Pancreas (tissue), 10 donors: ENCODE measurements around the gene ACVR2B. TPM values are rescaled to one million over a fixed set of nuclear protein-coding genes. Genes with fewer than 3 reads are reported as not detected.

Experiments used
- ATAC-seq, 4 donors: fragments of 200-7000 bp; cut with Tn5 transposase; one replicate each; pipeline versions ENCODE4 v1.8.0 to v1.9.1; 2020; ENCODE audit warnings: mild to moderate bottlenecking in 4 of 4, moderate library complexity in 4 of 4
- DNase-seq, 6 donors: peaks; one replicate each; pipeline ENCODE4 v3.0.0-alpha.2; 2020
- FAIRE-seq: peaks from 2 replicates; lab custom pipeline; 2012; peaks lifted over from hg19 to GRCh38; lab: Jason Lieb, UNC
- H3K27ac ChIP-seq, 4 donors: fragments of 200-600 bp; sonication (generic); 1 replicate in 3 of 4; 2 replicates in 1 of 4; pipeline versions ENCODE4 v1.5.0 to v1.8.0; 2020
- H3K27me3 ChIP-seq, 4 donors: fragments of 200-600 bp; one replicate each; pipeline ENCODE4 v1.8.0; 2021
- H3K36me3 ChIP-seq, 3 donors: fragments of 200-600 bp; sonication (generic) in 1 of 3; one replicate each; pipeline versions ENCODE4 v1.5.0 to v1.8.0; 2020 to 2021
- H3K4me1 ChIP-seq, 3 donors: fragments of 200-600 bp; one replicate each; pipeline ENCODE4 v1.8.0; 2021
- H3K4me3 ChIP-seq, 4 donors: fragments of 200-600 bp; sonication (generic) in 2 of 4; one replicate each; pipeline versions ENCODE4 v1.5.0 to v1.8.0; 2020 to 2021
- H3K9me3 ChIP-seq, 4 donors: fragments of 200-600 bp; one replicate each; pipeline ENCODE4 v1.8.0; 2021
- WGBS, 2 donors: extraction: QIAGEN DNeasy Blood & Tissue Kit; methylation state at CpG; one replicate each; pipeline ENCODE4 v1.1.7; 2013; 5-methylcytosine and 5-hydroxymethylcytosine counted together
- intact Hi-C, 3 donors: fragments of 100-400 bp; cut with DNase I; formaldehyde crosslinking; loops; one replicate each; pipeline versions ENCODE4 v1.11.1 to v1.14.2; 2022
- polyA plus RNA-seq, 2 donors: library from polyadenylated mRNA; stranded (reverse); fragments of 200-250 nt; gene quantifications; one replicate each; pipeline ENCODE4 v1.2.3, GENCODE V29; 2013
- total RNA-seq, 6 donors: library from RNA; stranded (reverse); fragmentation: NEBNext Ultra II Directional in 4 of 6; extraction: Animal tissue kit (Norgen Biotek cat#: 25700) in 4 of 6; gene quantifications; one replicate each; pipeline versions ENCODE4 v1.2.1 to v1.2.4, GENCODE V29; 2021 to 2023
- TF ChIP-seq, protein P1 (sequence below), 4 donors: fragments of 200-600 bp; sonication (generic) in 3 of 4; IDR thresholded peaks; one replicate each; pipeline versions ENCODE4 v1.5.0 to v1.8.0; 2021; ENCODE audit warnings: antibody characterized with exemption in 4 of 4
- donor health status: healthy with polysubstance abuse.
- donor health status: DM: no; HTN: no; CAD: no; lungs with moderate emphysema.
- donor health status: DM: no; HTN: no; CAD: no.
- donor health status: control.
- donor health status: control.
- donor health status: Bipolar disorder and iron deficiency.
- donor health status: DM: yes; HTN: yes; CAD: no.
- donor health status: DM: no; HTN: no; CAD: no.
- donor health status: DM: no; HTN: no; CAD: no.
- donor health status: DM: yes; HTN: yes; CAD: no.

The ACVR2B gene
- total and polyA plus RNA-seq, 8 donors, result 1.3 to 10.9 (median 5.1) TPM

DNA sequence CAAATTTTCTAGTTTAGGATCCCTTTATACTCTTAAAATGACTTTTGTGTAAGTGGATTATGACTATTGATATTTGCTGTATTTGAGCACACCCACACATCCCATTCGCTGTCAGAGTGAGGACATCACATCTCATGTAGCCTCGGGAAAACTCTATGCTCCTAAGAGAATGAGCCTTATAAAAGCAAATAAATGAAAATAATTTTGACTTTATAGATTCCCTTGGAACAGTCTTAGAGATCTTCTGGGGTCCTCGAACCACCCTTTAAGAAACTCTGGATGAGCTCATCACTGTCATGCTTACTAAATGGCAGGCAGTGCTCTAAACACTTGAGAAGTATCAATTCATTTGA, 26.4 kb downstream of the ACVR2B start:
- intact Hi-C loops, result loop anchor here in 1 of 3 donors (10.0 kb wide), 1 partner anchor 365 kb away; no protein-coding TSS in a partner anchor
- Histone ChIP-seq H3K36me3 (peaks cover 0 to 28% (median 15%) of the 10 kb centered on the region in 3 donors), H3K4me1 (no peaks in the 10 kb centered on the region), H3K27ac (no peak overlapping the region), H3K9me3 (no peaks in the 10 kb centered on the region), H3K27me3 (no peaks in the 10 kb centered on the region), H3K4me3 (no peak overlapping the region)
- WGBS, 2 donors, result 56 to 57% methylated on average over 3 of the region's 3 CpGs
- ATAC-seq (no peak), DNase-seq (no peak), FAIRE-seq (no peak)
- TF ChIP-seq, protein P1, sequence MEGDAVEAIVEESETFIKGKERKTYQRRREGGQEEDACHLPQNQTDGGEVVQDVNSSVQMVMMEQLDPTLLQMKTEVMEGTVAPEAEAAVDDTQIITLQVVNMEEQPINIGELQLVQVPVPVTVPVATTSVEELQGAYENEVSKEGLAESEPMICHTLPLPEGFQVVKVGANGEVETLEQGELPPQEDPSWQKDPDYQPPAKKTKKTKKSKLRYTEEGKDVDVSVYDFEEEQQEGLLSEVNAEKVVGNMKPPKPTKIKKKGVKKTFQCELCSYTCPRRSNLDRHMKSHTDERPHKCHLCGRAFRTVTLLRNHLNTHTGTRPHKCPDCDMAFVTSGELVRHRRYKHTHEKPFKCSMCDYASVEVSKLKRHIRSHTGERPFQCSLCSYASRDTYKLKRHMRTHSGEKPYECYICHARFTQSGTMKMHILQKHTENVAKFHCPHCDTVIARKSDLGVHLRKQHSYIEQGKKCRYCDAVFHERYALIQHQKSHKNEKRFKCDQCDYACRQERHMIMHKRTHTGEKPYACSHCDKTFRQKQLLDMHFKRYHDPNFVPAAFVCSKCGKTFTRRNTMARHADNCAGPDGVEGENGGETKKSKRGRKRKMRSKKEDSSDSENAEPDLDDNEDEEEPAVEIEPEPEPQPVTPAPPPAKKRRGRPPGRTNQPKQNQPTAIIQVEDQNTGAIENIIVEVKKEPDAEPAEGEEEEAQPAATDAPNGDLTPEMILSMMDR (IDR thresholded peaks at IDR 0.05), result peak in 2 of 4 donors; percentile 10 to 16

DNA sequence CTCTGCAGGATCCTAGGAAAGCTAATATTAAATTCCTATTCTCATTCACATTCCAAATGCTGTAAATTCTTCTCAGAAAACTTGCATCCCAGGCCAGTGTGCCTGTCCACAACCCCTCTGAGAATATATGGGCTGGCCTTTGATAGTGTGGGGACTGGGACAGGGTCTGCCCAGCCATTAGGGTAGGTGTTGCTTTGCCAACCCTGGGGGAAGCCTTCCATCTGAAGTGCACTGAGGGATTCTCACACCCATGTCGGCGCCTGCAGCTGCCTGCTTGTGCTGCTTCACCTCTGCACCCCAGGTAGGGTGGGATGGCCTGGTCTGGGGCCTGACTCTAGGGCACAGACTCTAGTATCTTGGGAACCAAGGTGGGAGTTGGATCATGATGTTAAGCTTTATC, 27.2 kb downstream of the ACVR2B start:
- Histone ChIP-seq H3K27ac (no peak overlapping the region), H3K4me1 (no peaks in the 10 kb centered on the region), H3K4me3 (no peak overlapping the region), H3K36me3 (peaks cover 0 to 28% (median 15%) of the 10 kb centered on the region in 3 donors), H3K9me3 (no peaks in the 10 kb centered on the region), H3K27me3 (no peaks in the 10 kb centered on the region)
- TF ChIP-seq, protein P1 (IDR thresholded peaks at IDR 0.05), result no peak
- WGBS, 2 donors, result 86 to 87% methylated on average over 2 of the region's 2 CpGs
- intact Hi-C loops, result loop anchor here in 1 of 3 donors (10.0 kb wide), 1 partner anchor 366 kb away; no protein-coding TSS in a partner anchor
- ATAC-seq (no peak), FAIRE-seq (no peak), DNase-seq (no peak)

DNA sequence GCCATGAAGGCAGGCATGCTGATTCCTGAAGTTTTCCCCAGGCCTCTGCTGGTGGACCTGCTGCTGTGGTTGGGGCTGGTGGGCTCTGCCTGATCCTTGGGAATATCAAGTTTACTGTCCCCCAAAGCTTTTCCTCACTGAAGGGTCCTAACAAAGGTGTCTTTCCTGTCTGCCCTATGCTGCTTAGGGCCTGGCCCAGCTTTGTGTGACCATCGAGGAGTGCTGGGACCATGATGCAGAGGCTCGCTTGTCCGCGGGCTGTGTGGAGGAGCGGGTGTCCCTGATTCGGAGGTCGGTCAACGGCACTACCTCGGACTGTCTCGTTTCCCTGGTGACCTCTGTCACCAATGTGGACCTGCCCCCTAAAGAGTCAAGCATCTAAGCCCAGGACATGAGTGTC, 29.3 kb downstream of the ACVR2B start:
- no peaks in the 10 kb centered on the region for H3K4me1 ChIP-seq
- ATAC-seq (no peak), DNase-seq (no peak), FAIRE-seq (no peak)
- H3K9me3 ChIP-seq, result no peaks in the 10 kb centered on the region
- whole genome bisulfite sequencing, 2 donors, result 83 to 94% methylated on average over 10 of the region's 10 CpGs
- H3K27me3 ChIP-seq, result no peaks in the 10 kb centered on the region
- intact Hi-C loops, result loop anchor here in 1 of 3 donors (10.0 kb wide), 1 partner anchor 368 kb away; no protein-coding TSS in a partner anchor
- no peak overlapping the region for H3K27ac ChIP-seq
- H3K36me3 ChIP-seq, result peaks cover 0 to 28% (median 15%) of the 10 kb centered on the region in 3 donors
- TF ChIP-seq, protein P1 (IDR thresholded peaks at IDR 0.05), result no peak
- no peak overlapping the region for H3K4me3 ChIP-seq

DNA sequence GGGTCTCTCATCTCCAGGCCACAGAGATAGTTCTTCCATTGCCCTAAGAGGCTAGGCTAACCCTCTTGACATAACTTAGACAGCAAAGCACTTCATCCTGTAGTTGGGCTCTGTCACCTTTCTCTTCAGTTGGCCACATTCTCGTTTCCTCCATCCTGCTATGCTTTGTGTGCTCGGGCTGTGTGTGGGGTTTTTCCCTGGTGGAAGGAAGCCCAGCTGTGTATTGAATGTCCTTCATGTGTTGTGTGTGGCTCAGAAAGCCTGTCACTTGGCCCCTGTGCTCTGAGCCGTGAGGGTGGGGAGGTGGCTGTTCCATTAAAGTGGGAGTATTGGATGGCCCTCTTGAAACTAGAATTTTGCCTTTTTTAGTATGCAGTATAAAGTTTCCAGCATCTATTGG, 33.6 kb downstream of the ACVR2B start:
- ATAC-seq (peak in 1 of 4 donors; percentile 30), FAIRE-seq (no peak), DNase-seq (no peak)
- intact Hi-C loops, result loop anchor here in 1 of 3 donors (10.0 kb wide), 1 partner anchor 373 kb away; no protein-coding TSS in a partner anchor
- Histone ChIP-seq H3K27me3 (no peaks in the 10 kb centered on the region), H3K36me3 (peaks cover 0 to 16% (median 5%) of the 10 kb centered on the region in 3 donors), H3K27ac (no peak overlapping the region), H3K4me3 (no peak overlapping the region), H3K9me3 (no peaks in the 10 kb centered on the region), H3K4me1 (peaks cover 0 to 11% (median 0%) of the 10 kb centered on the region in 3 donors)
- WGBS, 2 donors, result 47 to 52% methylated on average over 3 of the region's 3 CpGs
- TF ChIP-seq, protein P1 (IDR thresholded peaks at IDR 0.05), result no peak

DNA sequence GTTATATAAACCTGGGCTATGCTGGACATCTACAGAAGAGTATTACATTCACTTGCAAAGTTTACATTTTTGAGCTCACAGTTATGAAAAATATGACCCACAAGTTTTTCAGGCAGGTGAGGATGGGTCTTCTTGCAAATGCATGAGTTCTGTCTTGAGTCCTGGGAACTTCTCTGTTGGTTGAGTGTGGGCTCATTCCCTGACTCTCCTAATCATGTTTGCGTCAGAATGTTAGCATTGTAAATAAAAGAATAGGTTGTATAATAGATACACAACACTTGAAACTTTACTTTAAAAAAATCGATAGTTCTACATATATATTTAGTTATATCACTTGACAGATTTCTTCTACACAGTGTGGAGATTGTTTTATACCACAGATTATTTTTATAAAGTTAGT, 35.3 kb downstream of the ACVR2B start:
- Histone ChIP-seq H3K36me3 (no peaks in the 10 kb centered on the region), H3K27me3 (no peaks in the 10 kb centered on the region), H3K4me1 (peaks cover 0 to 11% (median 0%) of the 10 kb centered on the region in 3 donors), H3K27ac (no peak overlapping the region), H3K4me3 (no peak overlapping the region), H3K9me3 (no peaks in the 10 kb centered on the region)
- ATAC-seq (peak; percentile 52 to 78 (median 60)), DNase-seq (no peak), FAIRE-seq (no peak)
- TF ChIP-seq, protein P1 (IDR thresholded peaks at IDR 0.05), result no peak
- intact Hi-C loops, result loop anchor here in 1 of 3 donors (10.0 kb wide), 1 partner anchor 374 kb away; no protein-coding TSS in a partner anchor
- WGBS, 2 donors, result 45 to 47% methylated on average over 2 of the region's 2 CpGs
